Measurements from ENCODE around the gene KCNG3.

Gene KCNG3

GRCh38 chr2:42457011-42457410 lies 36.8 kb downstream of the KCNG3 start:
- Mint-ChIP-seq H3K9me3 (no peaks in the 10 kb centered on the region), H3K4me3 (no peak overlapping the region), H3K36me3 (ENCODE audit: low read depth) (no peaks in the 10 kb centered on the region), H3K27me3 (ENCODE audit: low read depth, poor library complexity) (peaks cover 7% of the 10 kb centered on the region), H3K27ac (no peak overlapping the region), H3K4me1 (no peaks in the 10 kb centered on the region)
- TF ChIP-seq CTCF (IDR thresholded peaks at IDR 0.05): no peak
- no peak for DNase-seq

- Mint-ChIP-seq H3K27me3 (ENCODE audit: low read depth, poor library complexity) (peaks cover 7% of the 10 kb centered on the region), H3K36me3 (ENCODE audit: low read depth) (no peaks in the 10 kb centered on the region), H3K27ac (no peak overlapping the region), H3K4me3 (no peak overlapping the region), H3K4me1 (no peaks in the 10 kb centered on the region), H3K9me3 (no peaks in the 10 kb centered on the region)
- DNase-seq: no peak
- no peak for TF ChIP-seq CTCF (IDR thresholded peaks at IDR 0.05)
Measured at GRCh38 chr2:42456126-42456839, 37.5 kb downstream of the KCNG3 start.

- no peak for TF ChIP-seq CTCF (IDR thresholded peaks at IDR 0.05)
- Mint-ChIP-seq H3K4me1 (no peaks in the 10 kb centered on the region), H3K4me3 (no peak overlapping the region), H3K27ac (no peak overlapping the region), H3K27me3 (ENCODE audit: low read depth, poor library complexity) (peaks cover 8% of the 10 kb centered on the region), H3K9me3 (no peaks in the 10 kb centered on the region), H3K36me3 (ENCODE audit: low read depth) (no peaks in the 10 kb centered on the region)
- DNase-seq: no peak
Measured at GRCh38 chr2:42452545-42452944, 41.2 kb downstream of the KCNG3 start.

GRCh38 chr2:42450136-42450535 lies 43.6 kb downstream of the KCNG3 start:
- no peaks in the 10 kb centered on the region for H3K36me3 Mint-ChIP-seq (ENCODE audit: low read depth)
- H3K4me3 Mint-ChIP-seq: no peak overlapping the region
- H3K27me3 Mint-ChIP-seq (ENCODE audit: low read depth, poor library complexity): peaks cover 11% of the 10 kb centered on the region
- DNase-seq: no peak
- H3K4me1 Mint-ChIP-seq: no peaks in the 10 kb centered on the region
- no peaks in the 10 kb centered on the region for H3K9me3 Mint-ChIP-seq
- no peak overlapping the region for H3K27ac Mint-ChIP-seq
- TF ChIP-seq CTCF (IDR thresholded peaks at IDR 0.05): no peak

GRCh38 chr2:42449163-42450087 lies 44.4 kb downstream of the KCNG3 start:
- no peak for TF ChIP-seq CTCF (IDR thresholded peaks at IDR 0.05)
- Mint-ChIP-seq H3K27me3 (ENCODE audit: low read depth, poor library complexity) (peaks cover 11% of the 10 kb centered on the region), H3K36me3 (ENCODE audit: low read depth) (no peaks in the 10 kb centered on the region), H3K9me3 (no peaks in the 10 kb centered on the region), H3K4me3 (no peak overlapping the region), H3K27ac (no peak overlapping the region), H3K4me1 (no peaks in the 10 kb centered on the region)
- no peak for DNase-seq
